GM21447 (cell line): ENCODE data around the gene GLUD1.
"Not testable (repeated sequence)": the region's sequence is repeated elsewhere in the genome, so short reads cannot be mapped to it uniquely, and the experiment has no call there.

Experiments
- ATAC-seq: cut with Tn5 transposase; IDR thresholded peaks from one replicate; pipeline ENCODE4 v1.9.1; 2021; ENCODE audit not compliant: unreplicated experiment

GLUD1 gene

GRCh38 chr10:87090779-87091178, 3.9 kb downstream of the GLUD1 start:
- ATAC-seq: no peak

- ATAC-seq: no peak
These were observed 4.9 kb downstream of the GLUD1 start for GRCh38 chr10:87089746-87090145.

- no peak for ATAC-seq
These were observed 9.1 kb downstream of the GLUD1 start for GRCh38 chr10:87085537-87085936.

GRCh38 chr10:87084291-87084782, 10.3 kb downstream of the GLUD1 start:
- peak; percentile 72 for ATAC-seq

- ATAC-seq: peak; percentile 31
These were observed 10.9 kb downstream of the GLUD1 start for GRCh38 chr10:87083576-87084290.

- not testable (repeated sequence) for ATAC-seq
These were observed 12.4 kb downstream of the GLUD1 start for GRCh38 chr10:87082219-87082618.

- ATAC-seq: not testable (repeated sequence)
These were observed 13.1 kb downstream of the GLUD1 start for GRCh38 chr10:87081574-87081973.

GRCh38 chr10:87080621-87081020, 14.0 kb downstream of the GLUD1 start:
- ATAC-seq: not testable (repeated sequence)

- ATAC-seq: no peak
These were observed 15.4 kb downstream of the GLUD1 start for GRCh38 chr10:87079106-87079836.

- ATAC-seq: not testable (repeated sequence)
These were observed 18.2 kb downstream of the GLUD1 start for GRCh38 chr10:87076421-87076820.

- ATAC-seq: no peak
These were observed 22.2 kb downstream of the GLUD1 start for GRCh38 chr10:87072449-87072848.

- no peak for ATAC-seq
These were observed 26.4 kb downstream of the GLUD1 start for GRCh38 chr10:87068281-87068680.

- no peak for ATAC-seq
These were observed 27.8 kb downstream of the GLUD1 start for GRCh38 chr10:87066865-87067264.

- ATAC-seq: no peak
These were observed 28.5 kb downstream of the GLUD1 start for GRCh38 chr10:87066178-87066577.

GRCh38 chr10:87064651-87065050, 30.0 kb downstream of the GLUD1 start:
- no peak for ATAC-seq

- ATAC-seq: no peak
These were observed 34.2 kb downstream of the GLUD1 start for GRCh38 chr10:87060280-87060928.

GRCh38 chr10:87059401-87059800, 35.2 kb downstream of the GLUD1 start:
- ATAC-seq: no peak

- no peak for ATAC-seq
These were observed 36.5 kb downstream of the GLUD1 start for GRCh38 chr10:87058171-87058570.

GRCh38 chr10:87054373-87055295, 40.0 kb downstream of the GLUD1 start:
- ATAC-seq: peak; percentile 42

GRCh38 chr10:87053577-87054181, 41.0 kb downstream of the GLUD1 start:
- ATAC-seq: no peak
